WERI-Rb-1 (cell line): ENCODE results near the gene PDCD1.

Source experiments
- DNase-seq: peaks from one replicate; pipeline ENCODE4 v3.0.0-alpha.2; 2020
- H3K27ac ChIP-seq: fragments of 250-450 bp; sonication (Bioruptor Pico); 2 replicates; pipeline ENCODE4 v1.5.1; 2020; ENCODE audit warnings: mild to moderate bottlenecking, moderate library complexity
- H3K27me3 ChIP-seq: fragments of 250-450 bp; sonication (Bioruptor Pico); 2 replicates; pipeline ENCODE4 v1.5.1; 2021; ENCODE audit warnings: mild to moderate bottlenecking, low read depth, moderate library complexity; ENCODE audit not compliant: insufficient read depth, severe bottlenecking
- H3K36me3 ChIP-seq: fragments of 250-450 bp; sonication (Bioruptor Pico); 2 replicates; pipeline ENCODE4 v1.5.1; 2020; ENCODE audit warnings: mild to moderate bottlenecking, moderate library complexity
- H3K4me3 ChIP-seq: 2 replicates; pipeline ENCODE4 v1.5.1; 2011; ENCODE audit warnings: low read depth, mild to moderate bottlenecking, control low read depth, low read length
- H3K9me3 ChIP-seq: fragments of 250-450 bp; sonication (Bioruptor Pico); 2 replicates; pipeline ENCODE4 v1.5.1; 2021; ENCODE audit warnings: mild to moderate bottlenecking, moderate library complexity; ENCODE audit not compliant: severe bottlenecking
- TF ChIP-seq, protein P1 (sequence below): IDR thresholded peaks from 2 replicates; pipeline ENCODE4 v1.5.1; 2011; ENCODE audit warnings: low read depth, mild to moderate bottlenecking, control low read depth, inconsistent platforms, low read length

The PDCD1 gene

DNA sequence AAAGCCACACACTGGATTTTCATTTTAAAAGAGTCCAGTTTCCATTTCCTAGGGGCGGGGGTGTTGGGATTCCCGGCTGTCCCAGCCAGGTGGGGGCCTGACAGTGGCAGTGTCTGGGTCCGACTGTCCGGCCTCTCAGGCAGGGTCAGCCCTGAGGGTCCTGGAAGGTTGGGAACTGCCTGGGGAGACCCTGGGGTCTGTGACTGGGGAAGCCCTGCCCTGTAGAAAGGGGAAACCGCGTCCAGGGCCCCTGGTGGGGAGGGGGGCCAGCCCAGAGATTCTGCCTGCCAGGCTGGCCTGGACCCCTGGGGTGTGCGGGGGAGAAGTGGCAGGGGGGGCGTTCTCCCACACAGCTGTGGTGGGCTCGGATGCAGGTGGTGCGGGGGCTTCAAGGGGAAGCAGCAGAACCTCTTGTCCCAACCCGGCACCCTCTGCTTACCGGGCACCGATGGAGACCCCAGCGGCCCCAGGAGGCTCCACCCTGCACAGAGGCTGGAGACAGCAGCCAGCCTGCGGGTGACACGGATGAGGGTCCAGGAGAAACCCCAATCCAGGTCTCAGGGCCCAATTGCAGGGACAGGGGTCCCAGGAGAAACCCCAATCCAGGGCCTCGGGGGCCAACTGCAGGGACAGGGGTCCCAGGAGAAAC lies 15.7 kb upstream of the PDCD1 start:
- TF ChIP-seq, protein P1, sequence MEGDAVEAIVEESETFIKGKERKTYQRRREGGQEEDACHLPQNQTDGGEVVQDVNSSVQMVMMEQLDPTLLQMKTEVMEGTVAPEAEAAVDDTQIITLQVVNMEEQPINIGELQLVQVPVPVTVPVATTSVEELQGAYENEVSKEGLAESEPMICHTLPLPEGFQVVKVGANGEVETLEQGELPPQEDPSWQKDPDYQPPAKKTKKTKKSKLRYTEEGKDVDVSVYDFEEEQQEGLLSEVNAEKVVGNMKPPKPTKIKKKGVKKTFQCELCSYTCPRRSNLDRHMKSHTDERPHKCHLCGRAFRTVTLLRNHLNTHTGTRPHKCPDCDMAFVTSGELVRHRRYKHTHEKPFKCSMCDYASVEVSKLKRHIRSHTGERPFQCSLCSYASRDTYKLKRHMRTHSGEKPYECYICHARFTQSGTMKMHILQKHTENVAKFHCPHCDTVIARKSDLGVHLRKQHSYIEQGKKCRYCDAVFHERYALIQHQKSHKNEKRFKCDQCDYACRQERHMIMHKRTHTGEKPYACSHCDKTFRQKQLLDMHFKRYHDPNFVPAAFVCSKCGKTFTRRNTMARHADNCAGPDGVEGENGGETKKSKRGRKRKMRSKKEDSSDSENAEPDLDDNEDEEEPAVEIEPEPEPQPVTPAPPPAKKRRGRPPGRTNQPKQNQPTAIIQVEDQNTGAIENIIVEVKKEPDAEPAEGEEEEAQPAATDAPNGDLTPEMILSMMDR = no peak
- Histone ChIP-seq H3K9me3 (peaks cover 5% of the 10 kb centered on the region), H3K27me3 (no peaks in the 10 kb centered on the region), H3K4me3 (no peak overlapping the region), H3K27ac (no peak overlapping the region), H3K36me3 (no peaks in the 10 kb centered on the region)
- no peak for DNase-seq

DNA sequence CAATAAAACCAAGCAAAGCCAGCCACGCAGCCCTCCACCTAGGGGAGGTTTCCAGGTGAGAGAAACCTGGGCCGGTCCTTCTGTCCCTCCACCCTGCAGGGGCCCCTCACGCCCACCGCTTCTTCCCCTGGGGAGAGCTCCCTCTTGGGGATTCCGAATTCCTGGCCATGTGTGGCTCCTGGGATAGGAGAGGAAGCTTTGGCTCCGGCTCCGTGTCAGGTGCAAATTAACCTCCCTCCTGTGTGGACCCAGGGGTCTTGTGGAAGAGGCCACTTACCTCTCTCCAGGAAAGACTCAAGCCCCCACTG lies 15.1 kb upstream of the PDCD1 start:
- TF ChIP-seq, protein P1 = no peak
- H3K27me3 ChIP-seq = no peaks in the 10 kb centered on the region
- no peak overlapping the region for H3K4me3 ChIP-seq
- H3K9me3 ChIP-seq = peaks cover 5% of the 10 kb centered on the region
- no peak for DNase-seq
- no peak overlapping the region for H3K27ac ChIP-seq
- no peaks in the 10 kb centered on the region for H3K36me3 ChIP-seq

DNA sequence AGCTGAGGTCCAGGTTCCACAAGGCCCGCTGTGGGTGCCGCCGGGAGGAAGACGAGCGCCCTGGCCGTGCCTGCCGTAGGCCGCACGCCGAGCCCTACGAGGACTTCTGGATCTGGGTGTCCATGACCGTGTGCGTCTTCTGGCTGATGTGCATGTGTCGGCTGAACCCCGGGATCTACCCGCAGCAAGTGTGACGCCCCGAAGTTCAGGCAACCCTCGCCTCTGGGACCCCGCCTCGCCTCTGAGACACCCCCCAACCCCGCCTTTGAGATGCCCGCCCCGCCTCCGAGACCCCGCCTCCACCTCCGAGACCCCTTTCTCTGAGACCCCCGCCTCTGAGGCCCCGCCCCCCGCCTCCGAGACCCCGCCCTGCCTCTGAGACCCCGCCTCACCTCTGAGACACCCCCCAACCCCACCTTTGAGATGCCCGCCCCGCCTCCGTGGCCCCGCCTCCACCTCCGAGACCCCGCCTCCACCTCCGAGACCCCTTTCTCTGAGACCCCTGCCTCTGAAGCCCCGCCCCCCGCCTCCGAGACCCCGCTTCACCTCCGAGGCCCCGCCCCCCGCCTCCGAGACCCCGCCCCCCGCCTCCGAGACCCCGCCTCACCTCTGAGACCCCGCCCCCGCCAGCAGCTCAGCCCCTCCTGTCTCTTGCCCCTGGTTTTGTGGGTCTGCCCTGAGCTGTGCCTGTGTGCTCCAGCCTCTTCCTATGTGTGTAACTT lies 14.5 kb upstream of the PDCD1 start:
- Histone ChIP-seq H3K4me3 (no peak overlapping the region), H3K27ac (no peak overlapping the region), H3K36me3 (no peaks in the 10 kb centered on the region), H3K27me3 (no peaks in the 10 kb centered on the region), H3K9me3 (peaks cover 5% of the 10 kb centered on the region)
- no peak for DNase-seq
- TF ChIP-seq, protein P1 = no peak

- TF ChIP-seq, protein P1 = no peak
- H3K27ac ChIP-seq = no peak overlapping the region
- no peak for DNase-seq
- peaks cover 5% of the 10 kb centered on the region for H3K9me3 ChIP-seq
- no peaks in the 10 kb centered on the region for H3K36me3 ChIP-seq
- H3K4me3 ChIP-seq = no peak overlapping the region
- no peaks in the 10 kb centered on the region for H3K27me3 ChIP-seq
Observed at GRCh38 chr2:241872313-241872642, 13.6 kb upstream of the PDCD1 start.

DNA sequence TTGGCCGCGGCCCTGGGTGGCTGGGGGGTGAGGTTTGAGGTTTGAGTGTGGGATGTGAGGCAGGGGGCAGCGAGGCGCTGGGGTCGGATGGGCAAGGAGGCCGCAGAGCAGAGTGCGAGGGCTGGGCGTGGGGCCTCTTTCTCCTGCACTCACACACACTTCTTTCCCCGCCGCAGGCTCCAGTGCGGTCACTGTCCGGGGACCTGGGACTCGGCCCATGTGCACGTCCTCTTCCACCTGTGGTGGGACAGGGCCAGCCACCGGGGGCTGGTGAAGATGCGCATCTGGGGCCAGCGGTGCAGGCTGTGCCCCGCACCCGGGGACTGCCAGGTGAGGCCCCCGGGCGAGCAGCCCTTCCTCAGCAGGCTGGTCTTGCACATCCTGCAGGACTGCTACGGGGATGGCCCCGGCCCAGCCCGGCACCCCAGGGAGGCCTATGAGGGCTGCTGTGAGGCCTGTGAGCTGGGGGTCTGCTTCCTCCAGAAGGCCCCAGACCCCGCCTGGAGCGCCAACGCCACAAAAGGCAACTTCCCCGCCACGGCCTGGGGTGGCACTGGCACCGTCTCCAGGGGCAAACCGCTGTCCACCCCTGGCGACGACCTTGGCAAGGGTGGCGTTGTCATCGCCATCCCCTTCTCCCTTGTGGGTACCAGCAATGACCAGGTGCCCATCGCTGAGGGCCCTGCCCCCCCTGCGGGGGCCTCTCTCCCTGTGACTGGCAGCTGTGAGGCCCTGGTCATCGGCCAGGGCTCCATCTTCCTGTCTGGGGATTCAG lies 13.0 kb upstream of the PDCD1 start:
- H3K36me3 ChIP-seq = no peaks in the 10 kb centered on the region
- H3K9me3 ChIP-seq = peaks cover 5% of the 10 kb centered on the region
- TF ChIP-seq, protein P1 = no peak
- DNase-seq = no peak
- no peak overlapping the region for H3K4me3 ChIP-seq
- H3K27me3 ChIP-seq = no peaks in the 10 kb centered on the region
- no peak overlapping the region for H3K27ac ChIP-seq
